ENCODE results near the gene CDH4. TPM values are rescaled to one million over a fixed set of nuclear protein-coding genes. Genes with fewer than 3 reads are reported as not detected.
A peak's percentile ranks its signal among the peaks of the same experiment; 100 is the strongest.

CDH4 gene
- total and polyA plus RNA-seq, 9 donors: 0.12 to 4.4 (median 0.36) TPM

- DNase-seq: peak; percentile 9 to 58 (median 38)
- peaks cover 12% of the 10 kb centered on the region for H3K4me1 ChIP-seq (ENCODE audit: insufficient read depth)
- no peaks in the 10 kb centered on the region for H3K27me3 ChIP-seq
- WGBS, 3 donors: 16 to 32% (median 31%) methylated on average over 17 to 49 of the region's 49 CpGs
- no peaks in the 10 kb centered on the region for H3K9me3 ChIP-seq
- no peak for TF ChIP-seq EP300 (IDR thresholded peaks at IDR 0.05)
- no peak for TF ChIP-seq POLR2A (IDR thresholded peaks at IDR 0.05)
- intact Hi-C loops (cut with DNase I): no loop called here
- no peak overlapping the region for H3K4me3 ChIP-seq
- no peak overlapping the region for H3K27ac ChIP-seq
- no peaks in the 10 kb centered on the region for H3K36me3 ChIP-seq
Measured at GRCh38 chr20:61965606-61966491, 713.8 kb downstream of the CDH4 start.

GRCh38 chr20:61966492-61967244, 714.6 kb downstream of the CDH4 start:
- no peaks in the 10 kb centered on the region for H3K9me3 ChIP-seq
- peaks cover 12% of the 10 kb centered on the region for H3K4me1 ChIP-seq (ENCODE audit: insufficient read depth)
- peak in 2 of 5 donors; percentile 9 to 32 for DNase-seq
- WGBS, 3 donors: 81 to 85% (median 85%) methylated on average over 23 to 25 of the region's 25 CpGs
- TF ChIP-seq POLR2A (IDR thresholded peaks at IDR 0.05) (no peak), CTCF (IDR thresholded peaks at IDR 0.05) (no peak), EP300 (IDR thresholded peaks at IDR 0.05) (no peak)
- no peaks in the 10 kb centered on the region for H3K27me3 ChIP-seq
- no peak overlapping the region for H3K27ac ChIP-seq
- no peak overlapping the region for H3K4me3 ChIP-seq
- H3K36me3 ChIP-seq: no peaks in the 10 kb centered on the region
- intact Hi-C loops (cut with DNase I): no loop called here

GRCh38 chr20:61967300-61967699, 715.2 kb downstream of the CDH4 start:
- intact Hi-C loops (cut with DNase I): no loop called here
- DNase-seq: no peak
- 59 to 68% (median 62%) methylated on average over 7 of the region's 7 CpGs for whole genome bisulfite sequencing, 3 donors
- Histone ChIP-seq H3K36me3 (no peaks in the 10 kb centered on the region), H3K27ac (no peak overlapping the region), H3K27me3 (no peaks in the 10 kb centered on the region), H3K4me3 (no peak overlapping the region), H3K9me3 (no peaks in the 10 kb centered on the region), H3K4me1 (ENCODE audit: insufficient read depth) (peaks cover 8% of the 10 kb centered on the region)
- TF ChIP-seq CTCF (IDR thresholded peaks at IDR 0.05) (no peak), POLR2A (IDR thresholded peaks at IDR 0.05) (no peak), EP300 (IDR thresholded peaks at IDR 0.05) (no peak)

- no peak for DNase-seq
- 72 to 80% (median 79%) methylated on average over 22 of the region's 22 CpGs for WGBS, 3 donors
- H3K27me3 ChIP-seq: no peaks in the 10 kb centered on the region
- no peak overlapping the region for H3K27ac ChIP-seq
- intact Hi-C loops (cut with DNase I): no loop called here
- H3K4me3 ChIP-seq: no peak overlapping the region
- peaks cover 6% of the 10 kb centered on the region for H3K4me1 ChIP-seq (ENCODE audit: insufficient read depth)
- H3K36me3 ChIP-seq: no peaks in the 10 kb centered on the region
- TF ChIP-seq CTCF (IDR thresholded peaks at IDR 0.05): no peak
- H3K9me3 ChIP-seq: no peaks in the 10 kb centered on the region
Measured at GRCh38 chr20:61968036-61968810, 716.2 kb downstream of the CDH4 start.

Data from ovary (tissue), 9 donors.